ENCODE data around the gene NADK. TPM values are rescaled to one million over a fixed set of nuclear protein-coding genes. Genes with fewer than 3 reads are reported as not detected.

The NADK gene
- total RNA-seq, 1 donor from 2014 or later = 37.8 TPM

- peak overlapping the region; percentile 88 for H3K4me3 Mint-ChIP-seq
- Histone ChIP-seq H2AFZ (replicated peaks) (peak overlapping the region; percentile 80), H3K4me2 (peak overlapping the region; percentile 80), H3K4me1 (peaks cover 37% of the 10 kb centered on the region), H3K79me2 (ENCODE audit: low read depth) (peaks cover 42% of the 10 kb centered on the region), H3K4me3 (peak overlapping the region; percentile 61), H4K20me1 (ENCODE audit: low read depth) (peaks cover 59% of the 10 kb centered on the region), H3K9ac (no peak overlapping the region), H3K27me3 (peaks cover 18% of the 10 kb centered on the region), H3K27ac (no peak overlapping the region), H3K36me3 (no peaks in the 10 kb centered on the region), H3K9me3 (ENCODE audit: low read depth) (no peaks in the 10 kb centered on the region), H3F3A (ENCODE audit: low read depth) (peaks cover 68% of the 10 kb centered on the region)
- no peaks in the 10 kb centered on the region for H3K9me3 Mint-ChIP-seq
- TF ChIP-seq EZH2 (IDR thresholded peaks at IDR 0.05) (no peak), EZH2phosphoT487 (IDR thresholded peaks at IDR 0.05) (no peak), CTCF (IDR thresholded peaks at IDR 0.05) (peak; percentile 54)
- H3K36me3 Mint-ChIP-seq = peaks cover 1% of the 10 kb centered on the region
- no peak overlapping the region for H3K27ac Mint-ChIP-seq
- DNase-seq (ENCODE audit: low spot score) = peak; percentile 86
- H3K4me1 Mint-ChIP-seq = peaks cover 41% of the 10 kb centered on the region
- H3K27me3 Mint-ChIP-seq (ENCODE audit: insufficient read depth, low read depth) = peaks cover 9% of the 10 kb centered on the region
Measured at GRCh38 chr1:1778663-1779319, 521 bp upstream of the NADK start.

- DNase-seq (ENCODE audit: low spot score) = peak; percentile 13
- Histone ChIP-seq H3K4me3 (peak overlapping the region; percentile 61), H3K27me3 (peaks cover 18% of the 10 kb centered on the region), H3K9me3 (ENCODE audit: low read depth) (no peaks in the 10 kb centered on the region), H3K79me2 (ENCODE audit: low read depth) (peaks cover 55% of the 10 kb centered on the region), H3K36me3 (no peaks in the 10 kb centered on the region), H3K4me1 (peaks cover 31% of the 10 kb centered on the region), H4K20me1 (ENCODE audit: low read depth) (peaks cover 46% of the 10 kb centered on the region), H3K9ac (peak overlapping the region; percentile 25), H3F3A (ENCODE audit: low read depth) (peaks cover 56% of the 10 kb centered on the region), H3K4me2 (peak overlapping the region; percentile 95), H3K27ac (no peak overlapping the region), H2AFZ (replicated peaks) (no peak overlapping the region)
- Mint-ChIP-seq H3K4me3 (peak overlapping the region; percentile 87), H3K36me3 (peaks cover 3% of the 10 kb centered on the region), H3K27ac (no peak overlapping the region), H3K27me3 (ENCODE audit: insufficient read depth, low read depth) (peaks cover 9% of the 10 kb centered on the region), H3K4me1 (peaks cover 38% of the 10 kb centered on the region), H3K9me3 (peaks cover 1% of the 10 kb centered on the region)
- TF ChIP-seq EZH2phosphoT487 (IDR thresholded peaks at IDR 0.05) (no peak), CTCF (IDR thresholded peaks at IDR 0.05) (no peak), EZH2 (IDR thresholded peaks at IDR 0.05) (no peak)
Measured at GRCh38 chr1:1777583-1777899, 729 bp downstream of the NADK start.

- H3K27ac Mint-ChIP-seq = peak overlapping the region; percentile 3
- DNase-seq (ENCODE audit: low spot score) = no peak
- Histone ChIP-seq H3K9ac (peak overlapping the region; percentile 25), H3K27ac (no peak overlapping the region), H3K79me2 (ENCODE audit: low read depth) (peaks cover 61% of the 10 kb centered on the region), H4K20me1 (ENCODE audit: low read depth) (peaks cover 40% of the 10 kb centered on the region), H3F3A (ENCODE audit: low read depth) (peaks cover 54% of the 10 kb centered on the region), H2AFZ (replicated peaks) (no peak overlapping the region), H3K4me3 (peak overlapping the region; percentile 61), H3K4me1 (peaks cover 30% of the 10 kb centered on the region), H3K9me3 (ENCODE audit: low read depth) (no peaks in the 10 kb centered on the region), H3K4me2 (peak overlapping the region; percentile 95), H3K27me3 (peaks cover 18% of the 10 kb centered on the region), H3K36me3 (no peaks in the 10 kb centered on the region)
- H3K27me3 Mint-ChIP-seq (ENCODE audit: insufficient read depth, low read depth) = peaks cover 9% of the 10 kb centered on the region
- TF ChIP-seq EZH2 (IDR thresholded peaks at IDR 0.05) (no peak), CTCF (IDR thresholded peaks at IDR 0.05) (no peak), EZH2phosphoT487 (IDR thresholded peaks at IDR 0.05) (no peak)
- peaks cover 38% of the 10 kb centered on the region for H3K4me1 Mint-ChIP-seq
- H3K9me3 Mint-ChIP-seq = peaks cover 7% of the 10 kb centered on the region
- peak overlapping the region; percentile 87 for H3K4me3 Mint-ChIP-seq
- H3K36me3 Mint-ChIP-seq = peaks cover 9% of the 10 kb centered on the region
Measured at GRCh38 chr1:1776672-1777582, 1.3 kb downstream of the NADK start.
